Central memory CD4-positive, alpha-beta T cell (primary cell): ENCODE results near the gene NANOS3.
A peak's percentile ranks its signal among the peaks of the same experiment; 100 is the strongest.

Experiments used
- DNase-seq: peaks from one replicate; pipeline ENCODE4 v3.0.0; 2022
- total RNA-seq, 3 experiments: gene quantifications; one replicate each; lab custom pipeline; 2026; lab: John Stamatoyannopoulos, UW

Gene NANOS3
- total RNA-seq = 0.32 to 1.7 (median 0.33) reads per million in 3 experiments

- DNase-seq = no peak
Measured at GRCh38 chr19:13876834-13877233, at the start of gene NANOS3. TSS of gene NANOS3 (plus strand) at chr19:13877134. CDS start at chr19:13877249, 115 bp downstream.

GRCh38 chr19:13827656-13828055 is 49.3 kb upstream of the NANOS3 start:
- DNase-seq = no peak

GRCh38 chr19:13830114-13830740 is 46.7 kb upstream of the NANOS3 start:
- no peak for DNase-seq

- no peak for DNase-seq
Measured at GRCh38 chr19:13830741-13831536, 46.0 kb upstream of the NANOS3 start.

GRCh38 chr19:13831537-13832467 is 45.1 kb upstream of the NANOS3 start:
- no peak for DNase-seq

- DNase-seq = peak; percentile 91
Measured at GRCh38 chr19:13833330-13834243, 43.3 kb upstream of the NANOS3 start.

- no peak for DNase-seq
Measured at GRCh38 chr19:13834244-13835069, 42.5 kb upstream of the NANOS3 start.

- DNase-seq = no peak
Measured at GRCh38 chr19:13835791-13836723, 40.9 kb upstream of the NANOS3 start.

- no peak for DNase-seq
Measured at GRCh38 chr19:13838435-13839129, 38.4 kb upstream of the NANOS3 start.

- peak; percentile 77 for DNase-seq
Measured at GRCh38 chr19:13839130-13839937, 37.6 kb upstream of the NANOS3 start.

GRCh38 chr19:13839938-13840304 is 37.0 kb upstream of the NANOS3 start:
- peak; percentile 27 for DNase-seq

GRCh38 chr19:13840305-13841085 is 36.4 kb upstream of the NANOS3 start:
- peak; percentile 50 for DNase-seq

GRCh38 chr19:13841086-13841961 is 35.6 kb upstream of the NANOS3 start:
- DNase-seq = peak; percentile 44

GRCh38 chr19:13841962-13842290 is 35.0 kb upstream of the NANOS3 start:
- DNase-seq = peak; percentile 41

- DNase-seq = peak; percentile 74
Measured at GRCh38 chr19:13842291-13843103, 34.4 kb upstream of the NANOS3 start.
